HG03565 (cell line): ENCODE measurements around the gene PRIMPOL.

Experiments used
- ATAC-seq: cut with Tn5 transposase; IDR thresholded peaks from one replicate; pipeline ENCODE4 v1.9.1; 2021; ENCODE audit warnings: mild to moderate bottlenecking, moderate library complexity; ENCODE audit not compliant: unreplicated experiment

PRIMPOL gene

DNA sequence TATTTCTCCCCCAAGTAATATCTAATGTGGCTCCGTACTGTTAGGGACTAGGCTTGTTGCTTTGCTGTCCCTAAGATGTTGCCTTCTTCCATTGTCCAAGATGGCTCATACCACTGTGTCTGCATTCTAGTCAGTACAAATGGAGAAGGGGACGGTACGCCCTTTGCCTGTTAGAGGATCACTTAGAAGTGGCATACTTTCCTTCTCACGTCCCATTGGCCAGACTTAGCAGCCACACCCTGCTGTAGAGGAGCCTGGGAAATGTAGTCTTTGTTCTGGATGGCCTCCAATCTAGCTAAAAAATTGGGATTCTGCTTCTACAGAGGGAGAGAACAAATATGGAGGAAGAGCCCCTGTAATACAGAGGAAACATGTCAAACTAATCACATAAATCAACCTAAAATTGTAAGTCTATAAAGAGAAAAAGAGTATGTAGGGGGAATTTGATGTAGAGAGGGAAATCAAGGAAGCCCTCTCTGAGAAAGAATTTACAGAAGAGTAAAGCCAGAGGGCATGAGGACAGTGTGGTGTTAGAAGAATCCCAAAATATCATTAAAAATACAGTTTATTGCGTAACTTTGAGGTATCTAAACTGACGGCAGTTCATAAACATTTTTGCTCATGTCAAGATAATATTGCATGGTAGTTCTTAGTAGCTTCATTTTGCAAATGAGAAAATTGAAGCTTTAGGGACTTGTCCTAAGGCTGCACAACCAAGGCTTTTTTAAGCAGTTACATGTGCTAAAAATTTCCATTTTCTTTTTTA is 15.1 kb downstream of the PRIMPOL start:
- no peak for ATAC-seq

DNA sequence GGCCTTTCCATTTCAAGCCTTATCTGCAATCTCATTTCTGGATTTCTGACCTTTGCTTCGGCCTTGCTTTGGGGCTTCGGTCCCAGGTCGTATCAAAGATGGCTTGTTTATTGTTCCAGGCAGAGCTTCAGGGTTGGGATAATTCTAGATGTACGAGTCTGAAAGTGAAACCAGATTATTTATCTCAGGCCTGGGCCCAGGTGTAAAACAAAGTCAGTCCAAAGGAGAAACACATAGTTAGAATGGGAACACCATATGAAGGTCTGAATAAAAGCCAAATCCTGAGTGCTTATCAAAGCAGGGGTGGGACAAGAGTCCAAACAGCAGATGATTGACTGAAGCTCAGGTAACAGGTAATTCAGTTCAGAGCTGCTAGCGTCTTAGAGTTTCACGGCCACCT is 17.1 kb downstream of the PRIMPOL start:
- ATAC-seq: no peak

DNA sequence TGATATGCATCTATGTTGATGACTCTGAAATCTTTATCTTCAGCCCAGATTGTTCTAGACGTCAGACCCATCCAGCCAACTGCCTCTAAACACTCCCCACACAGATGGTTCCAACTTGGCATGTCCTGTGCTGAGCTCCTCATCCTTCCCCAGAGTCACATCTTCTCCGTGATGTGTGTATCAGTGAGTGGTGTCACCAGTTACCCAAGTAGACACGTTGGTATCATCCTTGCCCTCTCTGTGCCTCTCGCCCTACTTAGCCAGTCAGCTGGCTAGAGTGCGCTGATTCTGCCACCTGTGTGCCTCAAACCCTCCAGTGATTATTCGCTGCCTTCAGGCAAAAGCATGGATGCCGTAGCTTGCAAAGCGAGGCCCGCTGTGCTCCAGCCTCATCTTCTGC is 18.6 kb downstream of the PRIMPOL start:
- no peak for ATAC-seq

DNA sequence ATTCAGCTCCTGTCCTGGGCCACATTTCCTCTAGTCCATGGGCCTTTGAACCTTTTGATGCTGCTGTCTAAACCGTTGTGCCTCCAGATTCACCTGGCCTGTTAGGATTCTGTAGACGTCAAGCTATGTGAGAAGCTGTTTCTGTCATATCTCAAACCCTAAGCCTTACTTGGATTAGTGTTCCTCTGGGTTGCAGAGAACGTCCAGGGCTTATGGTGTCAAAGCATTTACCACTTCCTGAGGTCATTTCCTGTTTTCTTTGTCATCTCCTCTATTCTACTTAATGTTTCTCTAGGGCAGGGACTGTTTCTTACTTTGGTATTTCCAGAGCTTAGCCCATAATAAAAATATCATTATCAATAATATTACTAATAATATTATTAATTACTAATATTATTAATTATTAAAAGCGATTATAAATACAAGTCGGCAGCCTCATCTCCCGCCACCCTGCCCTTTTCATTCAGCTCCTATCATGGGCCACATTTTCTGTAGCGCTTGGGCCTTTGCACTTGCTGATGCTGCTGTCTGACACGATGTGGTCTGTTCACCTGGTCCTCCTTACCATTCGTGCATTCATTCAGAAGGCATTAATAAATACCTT is 19.1 kb downstream of the PRIMPOL start:
- no peak for ATAC-seq

DNA sequence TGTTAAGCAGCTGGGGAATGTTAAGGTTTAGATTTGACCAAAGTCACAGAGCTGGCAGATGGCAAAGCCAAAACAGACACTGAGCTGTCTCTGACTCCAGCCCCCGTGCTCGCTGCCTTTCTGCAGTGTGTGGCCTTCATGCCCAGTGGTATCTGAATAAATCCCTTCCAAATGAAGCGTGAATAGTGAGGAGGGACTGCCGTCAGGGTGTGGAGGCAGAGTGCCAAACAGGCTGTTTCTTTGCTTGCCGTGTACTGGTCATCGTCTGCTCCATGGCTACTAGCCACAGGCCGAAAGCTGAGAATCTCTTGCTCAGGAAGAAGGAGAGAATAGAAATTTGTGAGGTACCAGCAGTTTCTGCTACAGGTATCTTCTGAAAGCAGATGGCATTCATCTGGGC is 19.7 kb downstream of the PRIMPOL start:
- ATAC-seq: no peak

GRCh38 chr4:184671101-184671500 is 21.6 kb downstream of the PRIMPOL start:
- no peak for ATAC-seq

- ATAC-seq: no peak
Measured at GRCh38 chr4:184672741-184673140, 23.2 kb downstream of the PRIMPOL start.

GRCh38 chr4:184674011-184674410 is 24.5 kb downstream of the PRIMPOL start:
- ATAC-seq: no peak

DNA sequence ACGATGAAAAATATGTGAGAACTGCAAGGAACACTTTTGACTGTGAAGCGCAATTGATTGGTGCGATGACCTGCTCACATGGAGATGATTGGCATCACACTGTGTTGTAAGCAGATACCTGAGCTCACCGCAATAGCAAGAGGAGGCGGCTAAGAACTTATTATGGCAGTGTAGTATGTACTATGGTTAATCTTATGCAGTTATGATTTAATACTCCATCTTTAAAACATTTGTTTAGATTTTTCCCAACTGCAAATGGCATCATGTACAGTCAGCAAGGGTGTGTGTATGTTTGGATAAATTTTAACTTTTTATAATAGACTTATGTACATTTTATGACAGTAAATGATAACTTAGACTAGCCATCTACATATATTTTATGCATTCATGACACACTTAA is 25.5 kb downstream of the PRIMPOL start:
- no peak for ATAC-seq

DNA sequence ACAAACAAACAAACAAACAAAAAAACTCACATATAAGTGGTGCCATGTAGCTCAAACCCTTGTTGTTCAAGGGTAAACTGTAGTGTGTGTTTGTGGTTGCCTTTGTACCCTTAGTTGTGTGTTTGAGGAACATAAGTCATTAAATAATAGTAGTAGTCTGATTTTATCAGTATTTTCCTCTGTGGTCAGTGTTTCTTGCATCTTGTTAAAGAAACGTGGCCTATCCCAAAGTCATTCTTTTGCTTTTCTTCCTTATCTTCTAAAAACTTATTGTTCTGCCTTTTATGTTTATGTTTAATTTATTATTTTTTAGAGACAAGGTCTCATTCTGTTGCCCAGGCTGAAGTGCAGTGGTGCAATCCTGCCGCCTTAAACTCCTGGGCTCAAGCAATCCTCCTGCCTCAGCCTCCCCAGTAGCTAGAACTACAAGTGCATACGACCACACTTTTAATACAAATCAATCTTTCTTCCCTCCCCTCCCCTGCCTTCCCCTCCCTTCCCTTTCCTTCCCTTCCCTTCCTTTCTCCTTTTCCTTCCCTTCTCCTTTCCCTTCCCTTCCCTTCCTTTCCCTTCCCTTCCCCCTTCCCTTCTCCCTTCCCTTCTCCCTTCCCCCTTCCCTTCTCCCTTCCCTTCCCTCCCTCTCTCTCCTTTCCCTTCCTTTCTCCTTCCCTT is 26.4 kb downstream of the PRIMPOL start:
- no peak for ATAC-seq

DNA sequence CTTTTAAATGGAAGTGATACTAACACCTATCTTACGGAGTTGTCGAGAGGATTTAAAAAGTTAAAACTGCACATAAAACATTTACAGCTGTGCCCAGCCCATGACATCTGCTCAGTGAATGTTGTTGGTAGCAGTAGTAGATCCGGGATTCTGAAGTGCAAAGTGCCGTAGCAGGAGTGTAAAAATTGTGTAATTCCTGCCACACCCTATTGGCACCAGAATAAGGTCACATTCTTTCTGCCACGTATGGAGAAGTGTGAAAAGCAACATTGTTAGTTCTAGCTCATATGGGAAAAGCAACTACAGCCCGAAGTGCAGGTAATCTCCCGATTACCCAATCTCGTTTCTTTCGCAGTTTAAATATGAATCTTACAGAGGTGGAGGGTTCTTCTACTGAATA is 31.2 kb downstream of the PRIMPOL start:
- ATAC-seq: no peak

- ATAC-seq: no peak
Measured at GRCh38 chr4:184681916-184682315, 32.4 kb downstream of the PRIMPOL start.

DNA sequence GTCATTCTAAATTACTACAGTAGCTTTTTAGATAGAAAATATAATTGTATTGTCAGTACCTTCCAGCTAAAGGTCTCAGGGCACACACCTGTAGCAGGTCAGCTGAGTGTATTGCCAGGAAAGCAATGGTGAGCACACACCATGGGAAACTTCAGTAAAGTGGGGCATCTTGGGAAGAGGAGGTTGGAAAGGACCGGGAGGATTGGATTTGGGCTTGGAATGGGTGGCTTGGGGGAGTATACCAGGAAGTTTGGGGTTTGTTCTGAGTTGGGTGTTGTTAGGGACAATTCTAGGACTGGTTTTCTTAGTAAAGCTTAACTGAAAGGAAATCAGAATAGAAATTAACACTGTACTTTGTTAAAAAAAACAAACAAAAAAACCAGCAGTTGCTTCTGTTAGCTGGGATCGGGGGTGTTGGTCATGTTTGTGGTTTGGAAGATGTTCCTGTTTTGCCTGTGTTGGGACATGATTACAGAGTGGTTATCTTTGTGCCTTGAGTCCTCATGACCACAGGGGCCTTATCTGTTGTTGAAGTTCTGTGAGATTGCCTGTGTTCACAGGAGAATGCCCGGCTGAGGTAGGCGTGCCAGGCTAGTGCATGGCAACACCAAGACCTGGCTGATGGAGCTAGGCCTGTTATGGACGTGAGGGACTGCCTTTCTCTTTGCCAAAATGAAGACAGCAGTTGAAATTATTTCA is 35.1 kb downstream of the PRIMPOL start:
- ATAC-seq: no peak

- ATAC-seq: no peak
Measured at GRCh38 chr4:184688005-184688404, 38.5 kb downstream of the PRIMPOL start.

- no peak for ATAC-seq
Measured at GRCh38 chr4:184688447-184688846, 38.9 kb downstream of the PRIMPOL start.

- no peak for ATAC-seq
Measured at GRCh38 chr4:184689681-184690080, 40.1 kb downstream of the PRIMPOL start.

- ATAC-seq: no peak
Measured at GRCh38 chr4:184693056-184693455, 43.5 kb downstream of the PRIMPOL start.

- no peak for ATAC-seq
Measured at GRCh38 chr4:184694412-184694956, 44.9 kb downstream of the PRIMPOL start.

DNA sequence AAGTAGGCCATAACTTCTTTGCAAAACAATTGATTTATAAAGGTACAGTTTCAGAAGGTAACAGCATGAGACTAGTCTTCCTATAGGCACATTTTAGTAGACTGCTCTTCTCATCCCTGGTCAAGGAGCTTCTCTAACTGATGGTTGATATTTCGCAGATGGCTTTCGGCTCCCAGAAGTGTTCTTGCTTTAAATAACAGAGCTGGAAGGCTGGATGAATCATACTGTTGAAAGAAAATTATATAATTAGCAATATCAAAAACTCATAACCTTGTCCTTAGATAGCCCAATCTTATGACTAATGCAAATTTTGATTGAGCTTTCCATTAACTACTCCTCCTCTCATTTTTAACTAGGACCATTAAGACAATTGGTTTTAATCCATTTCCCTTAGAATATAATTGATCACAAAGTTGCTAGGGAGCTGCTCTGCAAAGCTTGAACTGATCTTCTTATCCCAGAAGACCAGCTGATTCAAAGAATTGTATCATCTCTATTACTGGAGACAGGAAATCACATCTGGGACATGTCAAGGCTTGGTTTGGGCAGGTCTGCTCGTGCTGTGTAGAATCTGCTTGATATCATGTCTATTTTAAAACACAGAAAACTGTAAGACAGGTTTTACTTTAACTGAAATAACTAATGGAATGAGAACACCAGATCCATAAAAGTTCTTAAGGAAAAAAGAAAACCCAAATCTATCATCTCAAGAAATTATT is 45.8 kb downstream of the PRIMPOL start:
- ATAC-seq: no peak

DNA sequence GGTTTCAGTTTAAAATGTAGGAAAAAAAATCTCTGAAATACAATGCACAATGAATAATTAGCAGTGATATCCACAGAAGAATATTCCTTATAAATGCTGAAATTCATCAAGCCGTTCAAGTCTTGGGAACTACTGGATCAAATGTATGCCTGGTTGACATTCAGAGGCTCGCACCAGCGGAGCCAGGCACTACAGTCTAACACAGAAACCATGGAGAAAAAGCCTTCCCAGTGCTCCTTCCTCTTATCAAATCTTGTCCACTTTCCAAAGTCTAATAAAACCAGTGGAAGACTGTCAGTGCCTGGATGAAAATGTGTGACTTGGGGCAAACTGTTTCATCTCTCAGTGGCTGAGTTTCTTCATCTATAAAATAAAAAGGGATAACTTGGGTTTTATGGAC is 48.4 kb downstream of the PRIMPOL start:
- ATAC-seq: no peak

DNA sequence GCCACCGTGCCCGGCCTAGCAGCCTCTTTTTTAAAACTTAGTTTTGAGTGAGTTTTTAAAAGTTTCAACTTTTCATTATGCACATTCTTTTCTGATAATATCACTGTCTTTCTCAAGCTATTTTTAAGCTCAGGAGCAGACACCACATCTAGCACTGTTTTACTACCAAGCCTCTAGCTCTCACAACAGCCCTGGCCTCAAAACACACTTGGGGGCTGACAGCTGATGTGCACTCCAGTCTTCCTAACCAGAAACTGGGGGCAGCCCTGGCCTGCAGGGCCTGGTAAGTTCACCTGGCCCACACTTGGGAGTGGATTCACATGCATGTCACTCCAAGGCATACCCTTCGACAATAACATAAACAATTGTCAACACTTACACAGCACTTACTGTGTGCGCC is 50.4 kb downstream of the PRIMPOL start:
- ATAC-seq: no peak
